K562 (cell line): ENCODE results near the gene SLC17A1. TPM values are rescaled to one million over a fixed set of nuclear protein-coding genes. Genes with fewer than 3 reads are reported as not detected.

ENCODE experiments used
- ATAC-seq: fragments of 200-7000 bp; cut with Tn5 transposase; 3 replicates; pipeline ENCODE4 v1.9.1; 2020; ENCODE audit warnings: moderate library complexity
- BruUV-seq: library from RNA; stranded (reverse); fragments of 400-500 nt; replicated peaks from 2 replicates; lab custom pipeline; 2021; lab: Mats Ljungman, UMichigan
- CTCF ChIA-PET: fragments of 300-600 bp; formaldehyde crosslinking; extraction: SDS; loops from one replicate; lab custom pipeline; 2021; ENCODE audit warnings: low intra/inter-chr PET ratio; lab: Yijun Ruan, JAX
- POLR2A ChIA-PET: fragments of 300-600, 350-650 bp; sonication (Branson Sonifier 250); formaldehyde crosslinking; extraction: SDS; loops from one replicate; lab custom pipeline; 2021; ENCODE audit warnings: antibody characterized with exemption, inconsistent platforms; lab: Yijun Ruan, JAX
- DNase-seq, 4 experiments: peaks; one replicate each; pipeline versions ENCODE4 v3.0.0 to v3.0.0-alpha.2; 2011 to 2018; ENCODE audit warnings: low spot score in 3 of 4, mixed read lengths in 3 of 4; ENCODE audit errors: extremely low read depth in 1 of 4
- FAIRE-seq: peaks from 2 replicates; lab custom pipeline; 2011; peaks lifted over from hg19 to GRCh38; lab: Jason Lieb, UNC
- H2AFZ ChIP-seq: 2 replicates; pipeline ENCODE4 v1.6.0; 2011; ENCODE audit warnings: low read depth, low read length, control low read depth, inconsistent platforms
- H3K27ac ChIP-seq: fragments of 200-600 bp; 3 replicates; pipeline ENCODE4 v1.8.0; 2011; ENCODE audit warnings: low read depth, mild to moderate bottlenecking, control low read depth, inconsistent platforms, low read length, moderate library complexity, mixed read lengths; ENCODE audit errors: extremely low read depth
- H3K27me3 ChIP-seq, 2 experiments: fragments of 300-600 bp in 1 of 2; 2 replicates in 1 of 2; 3 replicates in 1 of 2; pipeline versions ENCODE4 v1.6.0 to v1.8.0; 2011; ENCODE audit warnings: inconsistent platforms in 2 of 2, low read length in 2 of 2, mild to moderate bottlenecking in 1 of 2, mixed read lengths in 1 of 2, moderate library complexity in 1 of 2; ENCODE audit not compliant: control insufficient read depth in 2 of 2, insufficient read depth in 2 of 2
- H3K36me3 ChIP-seq: fragments of 300-600 bp; 3 replicates; pipeline ENCODE4 v1.8.0; 2011; ENCODE audit warnings: mild to moderate bottlenecking, low read length, inconsistent platforms; ENCODE audit not compliant: control insufficient read depth, insufficient read depth
- H3K4me1 ChIP-seq, 2 experiments: fragments of 200-600 bp in 1 of 2; replicated peaks in 1 of 2; 2 replicates in 1 of 2; 3 replicates in 1 of 2; pipeline versions ENCODE4 v1.5.1 to v1.8.0; 2011; ENCODE audit warnings: inconsistent platforms in 2 of 2, low read length in 2 of 2, mild to moderate bottlenecking in 1 of 2, mixed read lengths in 1 of 2, moderate library complexity in 1 of 2; ENCODE audit not compliant: control insufficient read depth in 2 of 2, insufficient read depth in 2 of 2
- H3K4me2 ChIP-seq: 2 replicates; pipeline ENCODE4 v1.6.1; 2011; ENCODE audit warnings: low read length, control low read depth, inconsistent platforms, mixed read lengths; ENCODE audit not compliant: insufficient read depth
- H3K4me3 ChIP-seq: fragments of 200-600 bp; sonication (generic), shearing (Covaris generic); 2 replicates; pipeline ENCODE4 v1.5.1; 2016; ENCODE audit warnings: control low read depth, inconsistent platforms
- H3K79me2 ChIP-seq: fragments of 200-600 bp; 3 replicates; pipeline ENCODE4 v1.8.0; 2011; ENCODE audit warnings: low read length, inconsistent platforms; ENCODE audit not compliant: control insufficient read depth, insufficient read depth
- H3K9ac ChIP-seq, 2 experiments: 2 replicates each; pipeline versions ENCODE4 v1.6.0 to v1.6.1; 2011; ENCODE audit warnings: low read depth in 2 of 2, low read length in 2 of 2, control low read depth in 1 of 2, inconsistent platforms in 1 of 2, mild to moderate bottlenecking in 1 of 2, mixed read lengths in 1 of 2; ENCODE audit not compliant: insufficient read depth in 1 of 2
- H3K9me1 ChIP-seq: one replicate; pipeline ENCODE4 v1.6.0; 2011; ENCODE audit warnings: inconsistent platforms, mild to moderate bottlenecking, low read length, moderate library complexity; ENCODE audit not compliant: control insufficient read depth, insufficient read depth
- H3K9me3 ChIP-seq: replicated peaks from 2 replicates; pipeline ENCODE4 v1.5.1; 2011; ENCODE audit warnings: low read depth, low read length, inconsistent platforms; ENCODE audit not compliant: control insufficient read depth, insufficient read depth
- H4K20me1 ChIP-seq: replicated peaks from 2 replicates; pipeline ENCODE4 v1.6.1; 2011; ENCODE audit warnings: low read length, inconsistent platforms, mixed read lengths; ENCODE audit not compliant: control insufficient read depth, insufficient read depth
- CAMTA2 ChIP-seq: fragments of 250-450 bp; sonication (Bioruptor Pico); conservative IDR thresholded peaks from 2 replicates; pipeline ENCODE4 v1.5.1; 2022
- ESRRA ChIP-seq: fragments of 450-650 bp; IDR thresholded peaks from 2 replicates; pipeline ENCODE4 v1.6.1; 2014; ENCODE audit warnings: low read depth, mild to moderate bottlenecking, moderate library complexity, borderline replicate concordance
- GABPB1 ChIP-seq: sonication (generic); formaldehyde crosslinking; IDR thresholded peaks from 2 replicates; pipeline ENCODE4 v1.8.0; 2022; ENCODE audit warnings: mild to moderate bottlenecking, missing genetic modification reagents
- GATAD2A ChIP-seq: fragments of 450-650 bp; IDR thresholded peaks from 2 replicates; pipeline ENCODE4 v1.6.1; 2017
- POLR2G ChIP-seq: fragments of 200-400 bp; formaldehyde crosslinking; IDR thresholded peaks from 2 replicates; pipeline ENCODE4 v1.6.1; 2017; ENCODE audit warnings: low read depth, mild to moderate bottlenecking, antibody characterized with exemption, low read length, moderate library complexity
- RAD51 ChIP-seq: fragments of 450-650 bp; IDR thresholded peaks from 2 replicates; pipeline ENCODE4 v1.7.1; 2016; ENCODE audit warnings: low read depth, mild to moderate bottlenecking, borderline replicate concordance
- SRSF3 ChIP-seq: fragments of 200-400 bp; formaldehyde crosslinking; IDR thresholded peaks from 2 replicates; pipeline ENCODE4 v1.6.1; 2016; ENCODE audit warnings: mild to moderate bottlenecking, low read length, moderate library complexity; ENCODE audit not compliant: insufficient read depth
- ZNF431 ChIP-seq: sonication (generic); formaldehyde crosslinking; IDR thresholded peaks from 2 replicates; pipeline ENCODE4 v1.8.0; 2022; ENCODE audit warnings: mild to moderate bottlenecking, missing genetic modification reagents
- ZNF76 ChIP-seq: fragments of 250-450 bp; sonication (Bioruptor Pico); IDR thresholded peaks from 2 replicates; pipeline ENCODE4 v1.4.0; 2020; ENCODE audit warnings: mild to moderate bottlenecking, moderate library complexity, borderline replicate concordance
- WGBS: fragments of 100-300 bp; shearing (Covaris generic); methylation state at CpG from one replicate; pipeline ENCODE4 v1.1.6; 2016; ENCODE audit warnings: low coverage, mixed read lengths; ENCODE audit not compliant: insufficient coverage; ENCODE audit errors: missing lambda C conversion rate; 5-methylcytosine and 5-hydroxymethylcytosine counted together
- in situ Hi-C: fragments of 300-500 bp; cut with MboI; formaldehyde crosslinking; loops from 4 replicates; pipeline ENCODE4 v1.15.0; 2018; ENCODE audit warnings: inconsistent platforms, mixed read lengths
- intact Hi-C: fragments of 100-400 bp; cut with micrococcal nuclease; formaldehyde crosslinking; loops from 2 replicates; pipeline ENCODE4 v1.14.2; 2022
- polyA plus RNA-seq, 8 experiments: library from polyadenylated mRNA; depleted of rRNA in 4 of 8; stranded (reverse) in 5 of 8; unstranded in 3 of 8; fragments of >200 nt; fragmentation: Nextera tagmentation in 2 of 8; fragmentation: Illumina TruSeq in 1 of 8; extraction: Ambion mirVana in 2 of 8; extraction: Trizol in 1 of 8; gene quantifications; 2 replicates each; pipeline versions ENCODE4 v1.2.1 to v1.2.3, GENCODE V29; 2011 to 2014; ENCODE audit warnings: inconsistent platforms in 1 of 8, missing spikeins in 1 of 8
- total RNA-seq, 7 experiments: library from RNA; depleted of rRNA in 6 of 7; stranded (reverse); fragments of >200 nt in 6 of 7; fragmentation: Illumina TruSeq in 2 of 7; extraction: Trizol in 2 of 7; gene quantifications; 2 replicates each; pipeline versions ENCODE4 v1.2.1 to v1.2.3, GENCODE V29; 2011 to 2021; ENCODE audit warnings: low replicate concordance in 1 of 7
- TF ChIP-seq, protein P1 (sequence below): fragments of 250-450 bp; sonication (Bioruptor Pico); IDR thresholded peaks from 2 replicates; pipeline ENCODE4 v1.5.0; 2021; ENCODE audit warnings: mild to moderate bottlenecking, moderate library complexity

SLC17A1 gene
- total and polyA plus RNA-seq, 9 of the 15 experiments (the other 6 are each of a cell fraction or from before 2014, with no cell fraction given), result not detected

GRCh38 chr6:25816252-25816651 is 15.6 kb downstream of the SLC17A1 start:
- Histone ChIP-seq H3K27me3 (peaks cover 5 to 11% of the 10 kb centered on the region in 2 experiments; a peak in 2 of 5 replicates), H3K4me2 (no peak overlapping the region), H3K4me3 (no peak overlapping the region), H3K4me1 (no peaks in the 10 kb centered on the region), H4K20me1 (no peaks in the 10 kb centered on the region), H3K27ac (no peak overlapping the region), H3K79me2 (no peaks in the 10 kb centered on the region), H3K9me3 (no peaks in the 10 kb centered on the region), H3K9ac (no peak overlapping the region), H3K9me1 (no peaks in the 10 kb centered on the region), H2AFZ (no peak overlapping the region), H3K36me3 (no peaks in the 10 kb centered on the region)
- 0% methylated on average over 2 of the region's 2 CpGs for WGBS
- in situ Hi-C loops, result no loop called here
- TF ChIP-seq ZNF431, result no peak
- TF ChIP-seq SRSF3, result no peak
- TF ChIP-seq CAMTA2 (CRISPR knock-in tag), result no peak
- TF ChIP-seq, protein P1, sequence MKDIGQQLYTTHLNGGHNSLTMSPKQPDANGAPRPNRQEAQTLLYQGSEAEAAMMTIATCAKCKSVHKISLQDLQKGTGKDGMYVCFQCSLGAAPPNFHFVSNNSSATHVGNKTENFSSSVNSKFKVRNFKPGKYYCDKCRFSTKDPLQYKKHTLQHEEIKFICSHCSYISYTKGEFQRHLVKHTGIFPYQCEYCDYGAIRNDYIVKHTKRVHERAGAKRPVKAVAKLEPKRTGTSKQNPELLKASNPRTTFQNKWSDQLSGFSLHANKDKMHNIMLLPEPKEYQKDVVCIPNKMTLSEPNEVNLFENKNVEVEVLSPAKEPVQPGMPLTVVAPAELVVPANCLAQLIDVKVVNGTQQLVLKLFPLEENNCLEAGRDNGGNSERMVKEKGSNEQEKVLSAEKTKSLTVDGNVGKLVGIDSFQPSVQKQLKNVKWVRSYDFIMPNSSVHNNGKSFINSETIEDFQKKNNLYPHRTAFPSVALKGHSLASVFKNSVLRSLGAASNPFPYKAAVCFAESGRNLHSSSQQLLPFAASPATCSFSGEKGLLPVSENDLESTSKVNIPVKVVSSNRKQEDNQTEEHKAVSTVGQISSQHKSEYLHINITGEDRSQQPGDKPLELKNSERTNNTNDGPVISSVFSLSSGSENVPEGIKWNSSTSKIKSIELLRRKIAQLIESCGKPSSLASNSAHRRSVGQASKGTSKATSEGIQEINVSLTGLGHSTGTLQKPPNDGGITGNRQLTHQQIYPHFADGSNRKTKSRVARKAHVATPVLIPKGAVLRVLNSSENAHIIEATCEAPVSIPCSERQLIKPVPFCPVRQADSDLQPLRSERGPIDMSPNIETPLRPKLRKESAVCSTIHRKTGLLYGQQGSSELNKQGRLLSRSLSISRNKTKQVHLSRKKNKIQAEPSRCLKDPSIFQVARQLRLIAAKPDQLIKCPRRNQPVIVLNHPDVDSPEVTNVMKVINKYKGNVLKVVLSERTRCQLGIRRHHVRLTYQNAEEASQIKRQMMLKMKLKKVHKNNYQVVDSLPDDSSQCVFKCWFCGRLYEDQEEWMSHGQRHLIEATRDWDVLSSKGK (CRISPR knock-in tag), result no peak
- TF ChIP-seq RAD51, result no peak
- no peak for TF ChIP-seq ESRRA
- TF ChIP-seq GABPB1, result no peak
- TF ChIP-seq GATAD2A, result no peak
- no peak for TF ChIP-seq POLR2G
- no peak for TF ChIP-seq ZNF76
- DNase-seq, result no peak
- intact Hi-C loops, result no loop called here
- POLR2A ChIA-PET, result interaction anchor here (0.9 to 1.0 kb wide), 2 partner anchors 36 to 186 kb away, joined by 3 read pairs; no protein-coding TSS in a partner anchor
- no peak for FAIRE-seq
- no TSS peak for BruUV-seq
- ATAC-seq, result no peak
- CTCF ChIA-PET, result no interaction called here
